Stromal cell of bone marrow (primary cell): ENCODE measurements around the gene CRTC3.
"Not testable (repeated sequence)": the region's sequence is repeated elsewhere in the genome, so short reads cannot be mapped to it uniquely, and the experiment has no call there.

Experiments used
- DNase-seq: peaks from one replicate; pipeline ENCODE4 v3.0.0-alpha.2; 2012; ENCODE audit warnings: low read depth

CRTC3 gene

GRCh38 chr15:90677807-90678790 lies 148.4 kb downstream of the CRTC3 start:
- DNase-seq = no peak

- no peak for DNase-seq
Observed at GRCh38 chr15:90679959-90680358, 150.2 kb downstream of the CRTC3 start.

- DNase-seq = peak; percentile 96
Observed at GRCh38 chr15:90680371-90680935, 150.7 kb downstream of the CRTC3 start.

DNA sequence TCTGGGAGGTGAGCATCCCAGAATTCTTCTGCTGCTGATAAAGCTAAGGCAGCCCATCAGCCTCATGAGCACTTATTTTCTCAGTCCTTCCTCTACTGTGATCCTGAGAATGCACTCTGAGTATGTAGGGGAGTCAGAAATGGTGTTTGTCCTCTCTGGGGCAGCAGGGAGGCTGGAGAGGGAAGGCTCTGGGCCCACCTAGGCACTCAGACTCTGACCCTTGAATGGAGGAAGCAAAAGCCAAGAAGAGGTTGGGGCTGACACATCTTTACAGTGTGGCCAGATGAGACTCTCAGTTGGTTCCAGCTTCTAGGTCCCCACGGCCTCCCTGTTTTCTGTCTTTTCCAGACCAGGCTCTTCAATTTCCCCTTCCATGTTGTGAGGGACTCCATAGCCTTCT lies 151.3 kb downstream of the CRTC3 start:
- DNase-seq = no peak

- DNase-seq = peak; percentile 90
Observed at GRCh38 chr15:90681480-90681879, 151.8 kb downstream of the CRTC3 start.

- DNase-seq = no peak
Observed at GRCh38 chr15:90683371-90683770, 153.6 kb downstream of the CRTC3 start.

DNA sequence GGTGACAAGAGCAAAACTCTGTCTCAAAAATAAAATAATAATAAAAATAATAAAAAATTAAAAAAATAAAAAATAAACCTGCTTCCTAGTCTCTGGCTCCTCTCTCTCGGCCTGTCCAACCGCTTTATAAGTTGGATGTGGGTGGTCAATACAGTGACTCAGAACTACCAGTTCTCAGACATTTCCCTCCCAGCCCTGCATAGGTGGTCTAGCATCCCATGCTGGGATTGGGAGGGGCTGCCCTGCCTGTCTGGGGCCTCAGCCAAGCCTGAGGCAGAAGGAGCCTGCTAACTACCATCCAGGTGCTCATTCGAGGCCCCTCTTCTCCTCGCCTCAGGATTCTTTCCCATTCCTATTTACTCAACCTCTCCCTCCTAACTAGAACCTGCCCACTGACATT lies 154.2 kb downstream of the CRTC3 start:
- no peak for DNase-seq

- DNase-seq = no peak
Observed at GRCh38 chr15:90684281-90684680, 154.6 kb downstream of the CRTC3 start.

DNA sequence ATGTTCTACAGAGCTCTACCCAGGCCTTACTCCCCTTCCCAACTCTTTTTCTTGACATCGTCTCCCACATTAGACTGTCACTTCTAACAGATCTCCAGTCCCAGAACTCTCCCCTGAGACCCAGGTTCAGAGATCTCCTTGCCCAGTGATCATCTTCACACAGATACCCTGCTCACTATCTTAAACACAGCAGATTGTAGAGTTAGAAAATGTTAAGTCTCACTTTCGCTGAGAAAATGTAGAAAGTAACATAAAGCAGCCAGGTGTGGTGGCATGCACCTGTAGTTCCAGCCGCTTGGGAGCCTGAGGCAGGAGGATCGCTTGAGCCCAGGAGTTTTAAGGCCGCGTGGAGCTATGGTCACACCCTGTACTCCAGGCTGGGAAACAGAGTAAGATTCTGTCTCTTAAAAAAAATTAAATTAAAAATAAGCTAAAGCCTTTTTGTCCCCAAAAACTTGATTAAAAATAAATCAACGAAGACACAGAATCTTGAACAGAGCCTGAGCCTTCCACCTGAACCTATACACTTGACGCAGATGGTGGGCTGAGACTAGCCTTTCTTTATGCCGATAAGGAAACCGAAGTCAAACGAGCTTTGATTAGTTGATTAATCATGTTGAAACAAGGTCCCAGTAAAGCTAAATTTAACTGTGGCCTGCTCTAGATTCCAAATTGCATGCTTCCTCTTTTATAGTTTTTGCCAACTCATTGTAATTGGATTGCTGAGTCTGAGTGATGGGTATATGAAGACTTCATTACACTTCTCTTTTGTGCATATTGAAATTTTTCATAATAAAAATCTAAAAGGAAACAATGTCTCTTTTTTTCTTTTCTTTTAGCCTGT lies 156.1 kb downstream of the CRTC3 start:
- DNase-seq = no peak

DNA sequence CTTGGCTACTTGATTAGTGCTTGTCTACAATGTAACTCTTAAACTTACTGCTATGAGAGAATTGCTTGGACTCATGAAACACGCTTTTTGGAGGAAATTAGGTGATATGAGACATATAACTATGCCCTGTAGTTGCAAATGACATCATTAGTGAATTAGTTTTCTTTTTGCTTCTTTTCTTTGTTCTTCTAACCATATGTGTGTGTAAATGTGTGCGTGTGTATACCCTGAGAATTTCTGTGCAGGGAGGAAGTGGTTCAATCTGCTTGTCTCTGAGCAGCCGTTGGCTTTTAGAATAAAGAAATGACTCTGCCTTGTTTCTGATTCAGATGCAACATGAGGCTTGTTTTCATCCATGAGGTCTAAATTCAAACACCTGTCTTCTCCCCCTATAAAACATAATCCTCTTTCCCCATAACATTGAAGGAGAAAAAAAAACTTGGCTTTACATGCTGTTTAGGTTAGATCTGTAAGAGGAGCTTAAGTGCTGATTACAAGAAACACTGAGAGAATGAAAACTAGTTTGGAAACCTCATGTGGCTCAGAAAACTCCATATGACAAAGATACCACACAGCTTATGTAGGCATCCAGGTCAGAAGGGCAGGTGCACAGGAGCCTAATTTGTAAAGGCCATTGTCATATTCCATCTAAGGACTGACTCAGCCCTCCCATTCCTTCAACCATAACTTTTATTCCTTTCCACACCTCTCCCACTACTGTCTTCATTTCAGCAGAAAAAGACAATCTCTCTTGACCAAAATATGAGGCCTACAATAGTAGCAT lies 156.9 kb downstream of the CRTC3 start:
- DNase-seq = no peak

DNA sequence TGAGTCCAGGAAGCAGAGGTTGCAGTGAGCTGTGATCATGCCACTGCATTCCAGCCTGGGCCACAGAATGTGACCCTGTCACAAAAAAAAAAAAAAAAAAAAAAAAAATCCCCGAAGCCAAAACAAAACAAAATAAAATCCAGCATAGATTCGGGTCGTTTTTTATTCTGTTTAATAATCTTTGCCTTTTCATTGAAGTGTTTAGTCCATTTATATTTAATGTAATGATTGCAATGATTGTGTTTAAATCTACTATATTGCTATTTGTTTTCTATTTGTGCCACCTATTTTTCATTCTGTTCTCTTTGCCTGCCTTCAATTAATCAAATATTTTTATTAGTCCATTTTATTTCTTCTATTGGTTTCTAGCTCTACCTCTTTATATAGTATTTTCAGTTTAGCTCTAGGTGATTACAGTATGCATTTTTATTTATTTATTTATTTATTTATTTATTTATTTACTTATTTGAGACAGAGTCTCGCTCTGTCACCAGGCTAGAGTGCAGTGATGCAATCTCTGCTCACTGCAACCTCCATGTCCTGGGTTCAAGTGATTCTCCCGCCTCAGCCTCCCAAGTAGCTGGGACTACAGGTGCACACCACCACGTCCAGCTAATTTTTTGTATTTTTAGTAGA lies 159.7 kb downstream of the CRTC3 start:
- not testable (repeated sequence) for DNase-seq

GRCh38 chr15:90690585-90690984 lies 160.9 kb downstream of the CRTC3 start:
- DNase-seq = no peak

DNA sequence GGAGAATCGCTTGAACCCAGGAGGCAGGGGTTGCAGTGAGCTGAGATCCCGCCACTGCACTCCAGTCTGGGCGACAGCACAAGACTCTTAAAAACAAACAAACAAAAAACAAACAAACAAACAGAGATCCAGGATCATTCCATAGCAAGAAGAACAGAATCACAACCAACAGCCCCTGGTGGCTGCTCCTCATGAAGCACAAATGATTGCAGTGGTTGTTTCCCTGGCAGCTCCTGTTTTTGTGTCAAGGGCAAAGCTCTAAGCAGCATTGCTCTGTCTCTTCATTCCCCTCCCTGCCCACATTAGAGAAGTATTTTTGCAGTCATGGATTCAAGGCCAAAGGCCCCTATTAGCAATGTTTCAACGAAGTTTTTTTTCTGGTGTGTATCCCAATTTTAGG lies 161.6 kb downstream of the CRTC3 start:
- no peak for DNase-seq

DNA sequence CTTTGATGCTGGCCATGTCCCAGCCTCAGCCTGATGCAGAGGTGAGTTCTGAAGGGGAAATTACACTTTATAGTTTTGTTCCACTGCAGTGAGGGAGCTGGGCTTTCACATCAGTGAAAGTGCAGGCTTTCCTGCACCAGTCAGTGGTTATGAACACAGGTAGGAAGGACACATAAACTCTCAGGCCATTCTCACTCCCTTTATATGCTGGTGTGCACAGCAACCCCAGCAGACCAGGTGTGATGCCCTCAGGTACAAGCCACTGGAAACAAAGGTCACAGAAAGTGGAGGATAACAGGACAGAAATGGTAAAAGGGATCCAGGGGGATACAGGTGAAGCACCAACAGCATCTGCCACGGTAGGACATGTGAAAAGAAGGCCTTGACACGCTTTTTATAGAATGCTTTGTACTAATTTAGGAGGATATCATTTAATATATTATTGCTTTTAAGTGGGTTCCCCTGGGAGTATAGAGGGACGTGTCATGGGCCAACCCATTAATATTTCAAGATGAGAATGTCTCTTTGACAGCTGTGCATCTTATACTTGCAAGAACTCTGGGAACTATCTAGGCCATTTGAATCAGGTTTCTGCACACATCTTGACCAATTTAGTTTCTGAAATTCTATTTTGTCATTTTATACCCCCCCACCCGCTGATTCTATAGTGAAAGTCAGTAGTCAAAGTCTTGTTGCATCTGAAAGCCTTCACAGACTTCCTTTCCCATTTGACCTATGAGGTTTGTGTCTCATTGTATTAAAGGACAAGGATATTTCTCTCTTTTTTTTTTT lies 162.5 kb downstream of the CRTC3 start:
- no peak for DNase-seq
